H9 (cell line): ENCODE results near the gene PTPA. TPM values are rescaled to one million over a fixed set of nuclear protein-coding genes. Genes with fewer than 3 reads are reported as not detected.

Experiments
- DNase-seq: peaks from one replicate; pipeline ENCODE4 v3.0.0-alpha.2; 2017
- H2AFZ ChIP-seq: one replicate; pipeline ENCODE4 v1.6.1; 2013; ENCODE audit warnings: mild to moderate bottlenecking, low read length, control low read depth, moderate library complexity
- H2AK5ac ChIP-seq: 2 replicates; pipeline ENCODE4 v1.6.1; 2013; ENCODE audit warnings: low read length, control low read depth, mixed read lengths; ENCODE audit not compliant: insufficient read length
- H2BK120ac ChIP-seq: one replicate; pipeline ENCODE4 v1.6.1; 2013; ENCODE audit warnings: low read depth, mild to moderate bottlenecking, low read length, control low read depth, inconsistent platforms; ENCODE audit not compliant: poor library complexity, severe bottlenecking
- H2BK12ac ChIP-seq: 2 replicates; pipeline ENCODE4 v1.6.1; 2013; ENCODE audit warnings: low read length, control low read depth, mixed read lengths, low read depth; ENCODE audit not compliant: insufficient read length
- H2BK15ac ChIP-seq: 2 replicates; pipeline ENCODE4 v1.6.1; 2013; ENCODE audit warnings: low read depth, low read length, control low read depth
- H2BK20ac ChIP-seq: one replicate; pipeline ENCODE4 v1.6.1; 2013; ENCODE audit warnings: low read depth, mild to moderate bottlenecking, low read length, control low read depth, inconsistent platforms; ENCODE audit not compliant: poor library complexity, severe bottlenecking
- H2BK5ac ChIP-seq: 2 replicates; pipeline ENCODE4 v1.6.1; 2013; ENCODE audit warnings: low read length, control low read depth, mixed read lengths; ENCODE audit not compliant: insufficient read length
- H3K14ac ChIP-seq: 2 replicates; pipeline ENCODE4 v1.6.1; 2013; ENCODE audit warnings: low read length, control low read depth; ENCODE audit not compliant: insufficient read depth
- H3K18ac ChIP-seq: 2 replicates; pipeline ENCODE4 v1.6.1; 2013; ENCODE audit warnings: low read depth, mild to moderate bottlenecking, mixed read lengths, low read length, control low read depth; ENCODE audit not compliant: insufficient read length
- H3K23ac ChIP-seq: 2 replicates; pipeline ENCODE4 v1.6.1; 2013; ENCODE audit warnings: low read length, control low read depth, mixed read lengths, low read depth; ENCODE audit not compliant: insufficient read length
- H3K23me2 ChIP-seq: 2 replicates; pipeline ENCODE4 v1.6.1; 2013; ENCODE audit warnings: low read depth, mild to moderate bottlenecking, mixed read lengths, low read length, control low read depth; ENCODE audit not compliant: insufficient read length, poor library complexity, severe bottlenecking
- H3K27ac ChIP-seq: 2 replicates; pipeline ENCODE4 v1.5.1; 2013; ENCODE audit warnings: low read length, control low read depth, mixed read lengths, low read depth; ENCODE audit not compliant: insufficient read length
- H3K27me3 ChIP-seq: 2 replicates; pipeline ENCODE4 v1.6.1; 2013; ENCODE audit warnings: low read length, control low read depth, inconsistent platforms; ENCODE audit not compliant: insufficient read depth
- H3K4ac ChIP-seq: 2 replicates; pipeline ENCODE4 v1.6.1; 2013; ENCODE audit warnings: low read depth, mild to moderate bottlenecking, control low read depth, inconsistent platforms, low read length, moderate library complexity
- H3K4me1 ChIP-seq: 2 replicates; pipeline ENCODE4 v1.6.1; 2013; ENCODE audit warnings: low read length, control low read depth, inconsistent platforms; ENCODE audit not compliant: insufficient read depth
- H3K4me2 ChIP-seq: 2 replicates; pipeline ENCODE4 v1.6.1; 2013; ENCODE audit warnings: low read length, control low read depth, mixed read lengths; ENCODE audit not compliant: insufficient read length, insufficient read depth
- H3K56ac ChIP-seq: 2 replicates; pipeline ENCODE4 v1.6.1; 2013; ENCODE audit warnings: low read depth, mild to moderate bottlenecking, mixed read lengths, low read length, control low read depth; ENCODE audit not compliant: insufficient read length
- H3K79me1 ChIP-seq: 2 replicates; pipeline ENCODE4 v1.6.1; 2013; ENCODE audit warnings: low read depth, mild to moderate bottlenecking, moderate library complexity, low read length, control low read depth, inconsistent platforms; ENCODE audit not compliant: insufficient read depth, poor library complexity, severe bottlenecking
- H3K79me2 ChIP-seq: 2 replicates; pipeline ENCODE4 v1.6.1; 2013; ENCODE audit warnings: low read length, control low read depth, inconsistent platforms; ENCODE audit not compliant: insufficient read depth
- H3K9ac ChIP-seq: 2 replicates; pipeline ENCODE4 v1.6.1; 2013; ENCODE audit warnings: low read length, control low read depth, mixed read lengths; ENCODE audit not compliant: insufficient read length; ENCODE audit errors: extremely low read depth
- H3K9me3 ChIP-seq: one replicate; pipeline ENCODE4 v1.6.1; 2013; ENCODE audit warnings: low read depth, low read length, inconsistent platforms; ENCODE audit not compliant: control insufficient read depth
- H3T11ph ChIP-seq: one replicate; pipeline ENCODE4 v1.6.1; 2013; ENCODE audit warnings: mild to moderate bottlenecking, low read length, control low read depth, inconsistent platforms
- H4K20me1 ChIP-seq: one replicate; pipeline ENCODE4 v1.6.1; 2013; ENCODE audit not compliant: control insufficient read depth, insufficient read length, insufficient read depth
- H4K5ac ChIP-seq: 2 replicates; pipeline ENCODE4 v1.6.1; 2013; ENCODE audit warnings: low read depth, mild to moderate bottlenecking, mixed read lengths, low read length, control low read depth; ENCODE audit not compliant: insufficient read length
- H4K8ac ChIP-seq: replicated peaks from 2 replicates; pipeline ENCODE4 v1.6.1; 2013; ENCODE audit warnings: low read length, control low read depth, mixed read lengths, low read depth; ENCODE audit not compliant: insufficient read length
- H4K91ac ChIP-seq: 2 replicates; pipeline ENCODE4 v1.6.1; 2013; ENCODE audit warnings: low read depth, mild to moderate bottlenecking, moderate library complexity, mixed read lengths, low read length, control low read depth; ENCODE audit not compliant: insufficient read length
- H3K27ac Mint-ChIP-seq, 3 experiments: 2 replicates in 2 of 3; 3 replicates in 1 of 3; pipeline ENCODE4 v1.8.0; 2020 to 2021; ENCODE audit warnings: mixed read lengths in 3 of 3, mild to moderate bottlenecking in 1 of 3, moderate library complexity in 1 of 3
- H3K27me3 Mint-ChIP-seq: 2 replicates; pipeline ENCODE4 v1.8.0; 2021; ENCODE audit warnings: low read depth, mild to moderate bottlenecking, moderate library complexity, mixed read lengths
- H3K36me3 Mint-ChIP-seq, 3 experiments: 2 replicates in 2 of 3; 3 replicates in 1 of 3; pipeline ENCODE4 v1.8.0; 2020 to 2021; ENCODE audit warnings: low read depth in 3 of 3, mixed read lengths in 3 of 3; ENCODE audit not compliant: insufficient read depth in 1 of 3
- H3K4me1 Mint-ChIP-seq, 2 experiments: 2 replicates each; pipeline ENCODE4 v1.8.0; 2020; ENCODE audit warnings: mixed read lengths in 2 of 2
- H3K4me3 Mint-ChIP-seq, 2 experiments: 2 replicates in 1 of 2; 3 replicates in 1 of 2; pipeline ENCODE4 v1.8.0; 2020 to 2021; ENCODE audit warnings: mild to moderate bottlenecking in 2 of 2, mixed read lengths in 2 of 2, moderate library complexity in 1 of 2
- H3K9me3 Mint-ChIP-seq, 2 experiments: 2 replicates in 1 of 2; 3 replicates in 1 of 2; pipeline ENCODE4 v1.8.0; 2020; ENCODE audit warnings: mild to moderate bottlenecking in 2 of 2, mixed read lengths in 2 of 2, moderate library complexity in 1 of 2
- WGBS: extraction: QIAGEN DNeasy Blood & Tissue Kit; methylation state at CpG from one replicate; pipeline ENCODE4 v1.1.7; 2013; ENCODE audit warnings: missing lambda C conversion rate, low lambda C conversion rate, mixed read lengths; ENCODE audit not compliant: insufficient read length; ENCODE audit errors: extremely low coverage; 5-methylcytosine and 5-hydroxymethylcytosine counted together
- total RNA-seq: library from RNA; stranded (reverse); gene quantifications from 2 replicates; pipeline ENCODE4 v1.2.1, GENCODE V29; 2021
- TF ChIP-seq, protein P1 (sequence below): fragments of 200-600 bp; sonication (generic); conservative IDR thresholded peaks from 3 replicates; pipeline ENCODE4 v1.8.0; 2021; ENCODE audit warnings: antibody characterized with exemption, mild to moderate bottlenecking

PTPA gene
- total RNA-seq, 1 experiment from 2014 or later, result 145 TPM

GRCh38 chr9:129124506-129125069, 13.4 kb downstream of the PTPA start:
- peaks cover 6% of the 10 kb centered on the region; the same call in 1 of the 2 replicates for H3K4me1 ChIP-seq
- H3K9ac ChIP-seq, result no peak overlapping the region
- H3K4me2 ChIP-seq, result no peak overlapping the region
- no peak overlapping the region for H3K56ac ChIP-seq
- H2AK5ac ChIP-seq, result no peak overlapping the region
- Mint-ChIP-seq H3K27ac (peak overlapping the region in 2 of 3 experiments; percentile 56 to 81; a peak in 4 of 7 replicates), H3K9me3 (no peaks in the 10 kb centered on the region), H3K4me1 (peaks cover 18 to 26% of the 10 kb centered on the region in 2 experiments), H3K36me3 (peaks cover 25 to 63% (median 61%) of the 10 kb centered on the region in 3 experiments), H3K27me3 (no peaks in the 10 kb centered on the region; the same call in 1 of the 2 replicates), H3K4me3 (no peak overlapping the region)
- H3K9me3 ChIP-seq, result no peaks in the 10 kb centered on the region
- no peak overlapping the region for H3K4ac ChIP-seq
- no peak overlapping the region for H4K8ac ChIP-seq
- no peak overlapping the region for H4K91ac ChIP-seq
- H2BK120ac ChIP-seq, result no peak overlapping the region
- no peak overlapping the region for H2BK5ac ChIP-seq
- H3K14ac ChIP-seq, result no peak overlapping the region
- H4K20me1 ChIP-seq, result no peaks in the 10 kb centered on the region
- no peak overlapping the region for H3T11ph ChIP-seq
- no peak overlapping the region for H3K18ac ChIP-seq
- peaks cover 2% of the 10 kb centered on the region; the same call in 1 of the 2 replicates for H3K79me2 ChIP-seq
- H3K23me2 ChIP-seq, result no peaks in the 10 kb centered on the region
- H2BK20ac ChIP-seq, result no peak overlapping the region
- WGBS, result no CpG with 5 or more reads among the region's 3 CpGs
- TF ChIP-seq, protein P1, sequence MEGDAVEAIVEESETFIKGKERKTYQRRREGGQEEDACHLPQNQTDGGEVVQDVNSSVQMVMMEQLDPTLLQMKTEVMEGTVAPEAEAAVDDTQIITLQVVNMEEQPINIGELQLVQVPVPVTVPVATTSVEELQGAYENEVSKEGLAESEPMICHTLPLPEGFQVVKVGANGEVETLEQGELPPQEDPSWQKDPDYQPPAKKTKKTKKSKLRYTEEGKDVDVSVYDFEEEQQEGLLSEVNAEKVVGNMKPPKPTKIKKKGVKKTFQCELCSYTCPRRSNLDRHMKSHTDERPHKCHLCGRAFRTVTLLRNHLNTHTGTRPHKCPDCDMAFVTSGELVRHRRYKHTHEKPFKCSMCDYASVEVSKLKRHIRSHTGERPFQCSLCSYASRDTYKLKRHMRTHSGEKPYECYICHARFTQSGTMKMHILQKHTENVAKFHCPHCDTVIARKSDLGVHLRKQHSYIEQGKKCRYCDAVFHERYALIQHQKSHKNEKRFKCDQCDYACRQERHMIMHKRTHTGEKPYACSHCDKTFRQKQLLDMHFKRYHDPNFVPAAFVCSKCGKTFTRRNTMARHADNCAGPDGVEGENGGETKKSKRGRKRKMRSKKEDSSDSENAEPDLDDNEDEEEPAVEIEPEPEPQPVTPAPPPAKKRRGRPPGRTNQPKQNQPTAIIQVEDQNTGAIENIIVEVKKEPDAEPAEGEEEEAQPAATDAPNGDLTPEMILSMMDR, result no peak
- H3K23ac ChIP-seq, result no peak overlapping the region
- H3K79me1 ChIP-seq, result no peaks in the 10 kb centered on the region
- no peak overlapping the region for H2BK15ac ChIP-seq
- H3K27ac ChIP-seq, result no peak overlapping the region
- DNase-seq, result no peak
- H4K5ac ChIP-seq, result no peak overlapping the region
- H2AFZ ChIP-seq, result no peak overlapping the region
- H3K27me3 ChIP-seq, result no peaks in the 10 kb centered on the region
- H2BK12ac ChIP-seq, result no peak overlapping the region
